OCI-LY1 (cell line): ENCODE measurements around the gene APOH.

ENCODE experiments used
- CTCF ChIP-seq: fragments of 200-600 bp; sonication (generic), shearing (Covaris generic); IDR thresholded peaks from 2 replicates; pipeline ENCODE4 v1.5.1; 2017; ENCODE audit warnings: mild to moderate bottlenecking, antibody characterized with exemption, low read length, moderate library complexity, mixed read lengths
- EZH2 ChIP-seq: fragments of 200-600 bp; sonication (generic), shearing (Covaris generic); IDR thresholded peaks from 2 replicates; pipeline ENCODE4 v1.8.0; 2017; ENCODE audit warnings: borderline replicate concordance, mixed run types, mild to moderate bottlenecking, antibody characterized with exemption, low read length, moderate library complexity, mixed read lengths

- TF ChIP-seq CTCF (no peak), EZH2 (no peak)
These were observed at the start of gene APOH for GRCh38 chr17:66228887-66229782.
